ENCODE data around the gene VSIG8. TPM values are rescaled to one million over a fixed set of nuclear protein-coding genes. Genes with fewer than 3 reads are reported as not detected.

Gene VSIG8
- total and polyA plus RNA-seq, 12 donors: 0.44 TPM; not detected in 11

DNA sequence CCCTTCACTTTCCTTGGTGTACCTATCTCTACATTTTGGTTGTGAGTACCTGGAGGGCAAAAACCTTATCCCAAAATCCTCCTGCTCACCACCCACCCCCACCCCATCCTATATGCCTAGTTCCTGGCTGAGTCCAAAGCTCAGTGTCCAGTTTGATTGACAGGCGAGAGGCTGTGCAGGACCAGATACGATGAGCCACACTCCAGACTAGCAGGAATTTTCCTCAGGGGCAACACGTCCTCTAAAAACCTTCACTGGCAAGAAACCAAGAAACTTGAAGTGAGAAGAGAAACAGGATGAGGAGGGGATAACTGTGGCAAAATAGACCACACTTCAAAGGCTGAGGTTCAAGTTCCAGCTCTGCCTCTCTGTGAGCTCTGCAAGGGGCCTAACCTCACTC is 36.9 kb downstream of the VSIG8 start:
- no peak for ATAC-seq
- WGBS, 2 donors: 67 to 71% methylated on average over 3 of the region's 3 CpGs
- Histone ChIP-seq H3K27ac (peak overlapping the region in 1 of 10 donors; percentile 85), H3K27me3 (peaks cover 0 to 30% (median 13%) of the 10 kb centered on the region in 7 donors), H3K9me3 (no peaks in the 10 kb centered on the region), H3K36me3 (peaks cover 0 to 8% (median 0%) of the 10 kb centered on the region in 9 donors), H3K4me1 (peaks cover 0 to 70% (median 0%) of the 10 kb centered on the region in 9 donors), H3K4me3 (peak overlapping the region in 1 of 10 donors; percentile 18)
- TF ChIP-seq, protein P1, sequence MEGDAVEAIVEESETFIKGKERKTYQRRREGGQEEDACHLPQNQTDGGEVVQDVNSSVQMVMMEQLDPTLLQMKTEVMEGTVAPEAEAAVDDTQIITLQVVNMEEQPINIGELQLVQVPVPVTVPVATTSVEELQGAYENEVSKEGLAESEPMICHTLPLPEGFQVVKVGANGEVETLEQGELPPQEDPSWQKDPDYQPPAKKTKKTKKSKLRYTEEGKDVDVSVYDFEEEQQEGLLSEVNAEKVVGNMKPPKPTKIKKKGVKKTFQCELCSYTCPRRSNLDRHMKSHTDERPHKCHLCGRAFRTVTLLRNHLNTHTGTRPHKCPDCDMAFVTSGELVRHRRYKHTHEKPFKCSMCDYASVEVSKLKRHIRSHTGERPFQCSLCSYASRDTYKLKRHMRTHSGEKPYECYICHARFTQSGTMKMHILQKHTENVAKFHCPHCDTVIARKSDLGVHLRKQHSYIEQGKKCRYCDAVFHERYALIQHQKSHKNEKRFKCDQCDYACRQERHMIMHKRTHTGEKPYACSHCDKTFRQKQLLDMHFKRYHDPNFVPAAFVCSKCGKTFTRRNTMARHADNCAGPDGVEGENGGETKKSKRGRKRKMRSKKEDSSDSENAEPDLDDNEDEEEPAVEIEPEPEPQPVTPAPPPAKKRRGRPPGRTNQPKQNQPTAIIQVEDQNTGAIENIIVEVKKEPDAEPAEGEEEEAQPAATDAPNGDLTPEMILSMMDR (IDR thresholded peaks at IDR 0.05): no peak
- no peak for DNase-seq
- intact Hi-C loops (cut with DNase I): no loop called here

DNA sequence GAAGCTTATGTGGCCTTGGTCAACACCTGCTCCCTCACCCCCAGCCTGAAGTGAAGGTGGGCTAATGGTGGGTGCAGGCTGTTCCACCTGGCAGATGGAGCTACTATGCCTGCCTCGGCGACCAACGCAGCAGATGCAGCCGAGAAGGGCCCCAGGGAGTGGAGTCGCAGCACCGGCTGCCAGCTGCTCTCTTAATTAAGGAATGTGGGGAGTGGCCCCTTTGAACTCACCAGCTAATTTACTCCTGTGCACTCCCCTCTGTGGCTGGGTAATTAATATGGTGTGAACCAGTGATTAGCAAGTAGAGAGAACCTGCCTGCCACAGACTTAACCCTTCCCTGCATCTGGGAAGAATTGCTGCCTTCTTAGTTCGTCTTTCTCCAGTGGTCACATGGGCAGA is 39.1 kb downstream of the VSIG8 start:
- no peak for ATAC-seq
- intact Hi-C loops (cut with DNase I): loop anchor here in 1 of 10 donors (5.0 kb wide), 1 partner anchor 49 kb away; no protein-coding TSS in a partner anchor
- TF ChIP-seq, protein P1 (IDR thresholded peaks at IDR 0.05): no peak
- Histone ChIP-seq H3K4me3 (no peak overlapping the region), H3K4me1 (peaks cover 0 to 49% (median 0%) of the 10 kb centered on the region in 9 donors), H3K27me3 (peaks cover 0 to 30% (median 13%) of the 10 kb centered on the region in 7 donors), H3K27ac (no peak overlapping the region), H3K36me3 (no peaks in the 10 kb centered on the region), H3K9me3 (no peaks in the 10 kb centered on the region)
- no peak for DNase-seq
- 15 to 27% methylated on average over 7 of the region's 7 CpGs for WGBS, 2 donors

DNA sequence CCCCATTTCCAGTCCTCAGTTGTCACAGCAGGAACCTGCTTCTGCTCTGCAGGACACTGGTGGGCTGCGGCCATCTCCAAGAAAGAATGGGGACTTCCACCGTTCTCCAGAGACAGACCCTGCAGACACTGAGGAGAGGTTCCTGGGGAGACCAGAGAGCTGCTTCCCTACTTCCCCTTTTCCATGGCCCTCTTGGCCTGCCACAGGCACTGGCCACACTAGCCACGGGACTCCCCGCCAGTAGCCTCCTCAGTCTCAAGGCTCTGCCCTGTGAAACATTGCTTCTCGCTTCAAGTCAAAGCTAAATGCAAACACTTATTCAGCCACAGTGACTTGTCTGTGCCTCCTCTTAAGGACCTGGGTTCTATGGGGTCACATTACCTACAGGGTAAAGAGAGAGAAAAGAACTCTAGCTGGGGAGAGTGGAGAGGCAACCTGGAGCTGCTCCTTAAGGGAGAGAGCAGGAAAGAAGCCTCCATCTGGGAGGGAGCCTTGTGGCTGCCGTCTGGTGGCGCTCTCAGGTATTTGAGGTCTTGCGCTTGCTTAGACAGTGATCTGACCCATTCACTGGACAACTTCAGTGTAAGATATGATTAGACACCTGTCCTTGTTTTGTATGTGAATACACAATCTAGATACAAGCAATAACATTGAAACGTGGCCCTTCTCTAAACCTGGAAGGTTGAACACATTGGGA is 41.1 kb downstream of the VSIG8 start:
- Histone ChIP-seq H3K27ac (no peak overlapping the region), H3K27me3 (peaks cover 0 to 30% (median 13%) of the 10 kb centered on the region in 7 donors), H3K4me1 (peaks cover 0 to 29% (median 0%) of the 10 kb centered on the region in 9 donors), H3K4me3 (no peak overlapping the region), H3K9me3 (no peaks in the 10 kb centered on the region), H3K36me3 (no peaks in the 10 kb centered on the region)
- ATAC-seq (peak in 4 of 8 donors; percentile 33 to 79 (median 54)), DNase-seq (no peak)
- intact Hi-C loops (cut with DNase I): loop anchor here in 1 of 10 donors (5.0 kb wide), 1 partner anchor 51 kb away; no protein-coding TSS in a partner anchor
- WGBS, 2 donors: 51 to 76% methylated on average over 9 of the region's 9 CpGs
- TF ChIP-seq, protein P1 (IDR thresholded peaks at IDR 0.05): no peak

DNA sequence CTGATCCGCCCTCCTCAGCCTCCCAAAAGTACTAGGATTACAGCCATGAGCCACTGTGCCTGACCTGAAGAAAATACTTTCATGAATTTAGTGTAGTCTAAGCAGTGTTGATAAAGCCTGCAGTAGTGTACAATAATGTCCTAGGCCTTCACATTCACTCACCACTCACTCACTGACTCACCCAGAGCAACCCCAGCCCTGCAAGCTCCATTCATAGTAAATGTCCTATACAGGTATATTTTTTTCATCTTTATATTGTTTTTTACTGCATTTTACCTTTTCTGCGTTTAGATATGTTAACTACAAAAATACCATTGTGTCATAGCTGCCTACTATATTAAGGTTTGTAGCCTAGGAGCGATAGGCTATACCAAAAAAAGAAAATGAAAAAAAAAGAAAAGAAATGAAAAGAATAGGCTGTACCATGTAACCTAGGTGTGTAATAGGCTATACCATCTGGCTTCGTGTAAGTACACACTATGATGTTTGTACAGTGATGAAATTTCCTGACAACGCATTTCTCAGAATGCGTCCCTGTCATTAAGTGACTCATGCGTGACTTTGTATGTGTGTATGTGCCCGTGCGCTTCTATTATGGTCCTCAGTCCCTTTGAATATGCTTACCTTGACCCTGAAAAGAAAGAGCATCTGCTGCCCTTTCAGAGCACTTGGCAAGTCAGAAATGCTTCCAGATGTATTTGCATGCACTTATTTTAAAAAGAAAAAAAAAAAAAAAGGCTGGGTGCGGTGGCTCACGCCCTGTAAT is 45.0 kb downstream of the VSIG8 start:
- H3K9me3 ChIP-seq: no peaks in the 10 kb centered on the region
- H3K36me3 ChIP-seq: no peaks in the 10 kb centered on the region
- no peak for DNase-seq
- intact Hi-C loops (cut with DNase I): no loop called here
- H3K4me1 ChIP-seq: no peaks in the 10 kb centered on the region
- WGBS, 2 donors: 87 to 92% methylated on average over 11 of the region's 11 CpGs
- no peak for ATAC-seq
- no peak overlapping the region for H3K27ac ChIP-seq
- no peak overlapping the region for H3K4me3 ChIP-seq
- TF ChIP-seq, protein P1 (IDR thresholded peaks at IDR 0.05): no peak
- peaks cover 0 to 15% (median 5%) of the 10 kb centered on the region in 7 donors for H3K27me3 ChIP-seq
